A673 (cell line): ENCODE measurements around the gene ITPKB.

ENCODE experiments used
- EZH2 ChIP-seq: fragments of 200-600 bp; sonication (generic); IDR thresholded peaks from 2 replicates; pipeline ENCODE4 v1.6.1; 2017; ENCODE audit warnings: borderline replicate concordance, low read depth, mild to moderate bottlenecking, mixed read lengths, antibody characterized with exemption, low read length; ENCODE audit not compliant: poor library complexity, severe bottlenecking
- TF ChIP-seq, protein P1 (sequence below): fragments of 300-800, 200-600 bp; sonication (generic); conservative IDR thresholded peaks from 2 replicates; pipeline ENCODE4 v1.5.1; 2017; ENCODE audit warnings: low read depth, mild to moderate bottlenecking, antibody characterized with exemption, low read length, moderate library complexity, mixed read lengths

GRCh38 chr1:226666692-226667091 lies 72.4 kb downstream of the ITPKB start:
- TF ChIP-seq, protein P1, sequence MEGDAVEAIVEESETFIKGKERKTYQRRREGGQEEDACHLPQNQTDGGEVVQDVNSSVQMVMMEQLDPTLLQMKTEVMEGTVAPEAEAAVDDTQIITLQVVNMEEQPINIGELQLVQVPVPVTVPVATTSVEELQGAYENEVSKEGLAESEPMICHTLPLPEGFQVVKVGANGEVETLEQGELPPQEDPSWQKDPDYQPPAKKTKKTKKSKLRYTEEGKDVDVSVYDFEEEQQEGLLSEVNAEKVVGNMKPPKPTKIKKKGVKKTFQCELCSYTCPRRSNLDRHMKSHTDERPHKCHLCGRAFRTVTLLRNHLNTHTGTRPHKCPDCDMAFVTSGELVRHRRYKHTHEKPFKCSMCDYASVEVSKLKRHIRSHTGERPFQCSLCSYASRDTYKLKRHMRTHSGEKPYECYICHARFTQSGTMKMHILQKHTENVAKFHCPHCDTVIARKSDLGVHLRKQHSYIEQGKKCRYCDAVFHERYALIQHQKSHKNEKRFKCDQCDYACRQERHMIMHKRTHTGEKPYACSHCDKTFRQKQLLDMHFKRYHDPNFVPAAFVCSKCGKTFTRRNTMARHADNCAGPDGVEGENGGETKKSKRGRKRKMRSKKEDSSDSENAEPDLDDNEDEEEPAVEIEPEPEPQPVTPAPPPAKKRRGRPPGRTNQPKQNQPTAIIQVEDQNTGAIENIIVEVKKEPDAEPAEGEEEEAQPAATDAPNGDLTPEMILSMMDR, result no peak
- TF ChIP-seq EZH2, result no peak
